ENCODE results near the gene HEBP1.

HEBP1 gene

DNA sequence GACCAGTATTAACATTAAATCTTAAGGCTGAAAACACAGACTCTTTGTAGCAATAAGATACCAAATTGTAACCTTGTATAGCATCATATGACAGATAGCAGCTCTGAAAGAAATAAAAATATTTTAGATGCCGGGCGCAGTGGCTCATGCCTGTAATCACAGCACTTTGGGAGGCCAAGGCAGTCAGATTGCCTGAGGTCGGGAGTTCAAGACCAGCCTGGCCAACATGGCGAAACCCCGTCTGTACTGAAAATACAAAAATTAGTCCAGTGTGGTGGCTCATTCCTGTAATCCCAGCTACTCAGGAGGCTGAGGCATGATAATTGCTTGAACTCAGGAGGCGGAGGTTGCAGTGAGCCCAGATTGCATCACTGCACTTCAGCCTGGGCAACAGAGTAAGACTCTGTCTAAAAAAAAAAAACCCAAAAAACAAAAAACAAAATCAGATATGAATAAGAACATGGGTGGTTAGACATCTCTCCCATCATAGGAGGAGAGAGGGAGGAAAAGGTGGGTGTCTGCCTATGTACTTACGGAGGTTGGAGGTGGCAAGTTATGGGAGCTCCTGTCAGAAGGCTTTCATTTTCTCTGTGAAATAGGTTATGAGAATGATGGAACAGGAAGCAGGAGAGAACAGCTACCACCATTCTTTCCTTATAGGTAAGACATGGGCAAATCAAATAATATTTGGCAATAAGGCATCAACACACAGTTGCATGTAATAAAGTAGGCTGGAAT, 7.6 kb upstream of the HEBP1 start:
- H3K23ac ChIP-seq (ENCODE audit: low read length), result no peak overlapping the region
- H3K79me2 ChIP-seq (ENCODE audit: control insufficient read depth, insufficient read depth, low read length, poor library complexity), result no peaks in the 10 kb centered on the region
- H2BK12ac ChIP-seq (ENCODE audit: low read length), result no peak overlapping the region
- H4K12ac ChIP-seq (ENCODE audit: low read depth, low read length), result no peak overlapping the region
- no CpG with 5 or more reads among the region's 7 CpGs for WGBS (ENCODE audit: extremely low coverage, insufficient coverage, insufficient read length)
- H3K36me3 ChIP-seq (ENCODE audit: control insufficient read depth in 1 of 2, insufficient read depth in 2 of 2, low read length in 2 of 2), result no peaks in the 10 kb centered on the region
- peak; percentile 63 to 70 for DNase-seq
- H3K18ac ChIP-seq (ENCODE audit: low read length), result no peak overlapping the region
- no peaks in the 10 kb centered on the region for H3K79me1 ChIP-seq (ENCODE audit: low read length)
- no peak overlapping the region for H3K27ac ChIP-seq (ENCODE audit: low read depth, low read length)
- no peak overlapping the region for H4K8ac ChIP-seq (ENCODE audit: low read depth, low read length)
- H3K4ac ChIP-seq (ENCODE audit: low read depth, low read length), result no peak overlapping the region
- H4K91ac ChIP-seq (ENCODE audit: low read depth, low read length), result no peak overlapping the region
- H2AFZ ChIP-seq (ENCODE audit: insufficient read depth, low read length, poor library complexity), result no peak overlapping the region
- H3K9ac ChIP-seq (ENCODE audit: low read length), result no peak overlapping the region
- no peak overlapping the region for H2BK5ac ChIP-seq (ENCODE audit: low read depth, low read length, poor library complexity)
- H3K4me2 ChIP-seq (ENCODE audit: low read length), result no peak overlapping the region
- no peak overlapping the region for H3K4me3 ChIP-seq (ENCODE audit: low read depth, low read length)
- no peaks in the 10 kb centered on the region for H3K9me3 ChIP-seq (ENCODE audit: insufficient read depth, low read depth, low read length)
- H2AK5ac ChIP-seq (ENCODE audit: low read length), result no peak overlapping the region
- no peak overlapping the region for H3K14ac ChIP-seq (ENCODE audit: low read length)
- H3K4me1 ChIP-seq (ENCODE audit: control insufficient read depth in 1 of 2, insufficient read depth in 2 of 2, low read length in 2 of 2), result peaks cover 0 to 2% of the 10 kb centered on the region in 2 experiments
- no peaks in the 10 kb centered on the region for H3K27me3 ChIP-seq (ENCODE audit: insufficient read depth, low read length)
- H2BK120ac ChIP-seq (ENCODE audit: insufficient read depth, low read length, poor library complexity), result no peak overlapping the region

- Histone ChIP-seq H2BK5ac (ENCODE audit: low read depth, low read length, poor library complexity) (no peak overlapping the region), H3K14ac (ENCODE audit: low read length) (no peak overlapping the region), H3K9me3 (ENCODE audit: insufficient read depth, low read depth, low read length) (no peaks in the 10 kb centered on the region), H2BK120ac (ENCODE audit: insufficient read depth, low read length, poor library complexity) (no peak overlapping the region), H3K4ac (ENCODE audit: low read depth, low read length) (no peak overlapping the region), H3K79me1 (ENCODE audit: low read length) (peaks cover 5% of the 10 kb centered on the region), H3K18ac (ENCODE audit: low read length) (no peak overlapping the region), H3K4me3 (ENCODE audit: low read depth, low read length) (no peak overlapping the region), H3K27ac (ENCODE audit: low read depth, low read length) (no peak overlapping the region), H3K4me1 (ENCODE audit: control insufficient read depth in 1 of 2, insufficient read depth in 2 of 2, low read length in 2 of 2) (peaks cover 9 to 10% of the 10 kb centered on the region in 2 experiments), H2AK5ac (ENCODE audit: low read length) (no peak overlapping the region), H2AFZ (ENCODE audit: insufficient read depth, low read length, poor library complexity) (no peak overlapping the region), H3K4me2 (ENCODE audit: low read length) (no peak overlapping the region), H2BK12ac (ENCODE audit: low read length) (no peak overlapping the region), H3K9ac (ENCODE audit: low read length) (no peak overlapping the region), H3K23ac (ENCODE audit: low read length) (no peak overlapping the region), H3K79me2 (ENCODE audit: control insufficient read depth, insufficient read depth, low read length, poor library complexity) (peaks cover 3% of the 10 kb centered on the region), H4K8ac (ENCODE audit: low read depth, low read length) (no peak overlapping the region), H3K36me3 (ENCODE audit: control insufficient read depth in 1 of 2, insufficient read depth in 2 of 2, low read length in 2 of 2) (peaks cover 0 to 4% of the 10 kb centered on the region in 2 experiments), H4K91ac (ENCODE audit: low read depth, low read length) (no peak overlapping the region), H3K27me3 (ENCODE audit: insufficient read depth, low read length) (no peaks in the 10 kb centered on the region), H4K12ac (ENCODE audit: low read depth, low read length) (no peak overlapping the region)
- no peak for DNase-seq
- no CpG with 5 or more reads among the region's 2 CpGs for WGBS (ENCODE audit: extremely low coverage, insufficient coverage, insufficient read length)
Measured at GRCh38 chr12:13005649-13006048, 5.6 kb upstream of the HEBP1 start.

GRCh38 chr12:13004986-13005385, 4.9 kb upstream of the HEBP1 start:
- Histone ChIP-seq H3K23ac (ENCODE audit: low read length) (no peak overlapping the region), H4K91ac (ENCODE audit: low read depth, low read length) (no peak overlapping the region), H3K14ac (ENCODE audit: low read length) (no peak overlapping the region), H3K9me3 (ENCODE audit: insufficient read depth, low read depth, low read length) (no peaks in the 10 kb centered on the region), H3K79me1 (ENCODE audit: low read length) (peaks cover 10% of the 10 kb centered on the region), H3K4me2 (ENCODE audit: low read length) (no peak overlapping the region), H4K8ac (ENCODE audit: low read depth, low read length) (no peak overlapping the region), H4K12ac (ENCODE audit: low read depth, low read length) (no peak overlapping the region), H3K4me3 (ENCODE audit: low read depth, low read length) (no peak overlapping the region), H3K18ac (ENCODE audit: low read length) (no peak overlapping the region), H2BK5ac (ENCODE audit: low read depth, low read length, poor library complexity) (no peak overlapping the region), H3K4ac (ENCODE audit: low read depth, low read length) (no peak overlapping the region), H2AK5ac (ENCODE audit: low read length) (no peak overlapping the region), H3K27me3 (ENCODE audit: insufficient read depth, low read length) (no peaks in the 10 kb centered on the region), H2AFZ (ENCODE audit: insufficient read depth, low read length, poor library complexity) (no peak overlapping the region), H2BK12ac (ENCODE audit: low read length) (no peak overlapping the region), H3K4me1 (ENCODE audit: control insufficient read depth in 1 of 2, insufficient read depth in 2 of 2, low read length in 2 of 2) (peaks cover 9 to 10% of the 10 kb centered on the region in 2 experiments), H3K27ac (ENCODE audit: low read depth, low read length) (no peak overlapping the region), H3K79me2 (ENCODE audit: control insufficient read depth, insufficient read depth, low read length, poor library complexity) (peaks cover 3% of the 10 kb centered on the region), H3K9ac (ENCODE audit: low read length) (no peak overlapping the region), H2BK120ac (ENCODE audit: insufficient read depth, low read length, poor library complexity) (no peak overlapping the region), H3K36me3 (ENCODE audit: control insufficient read depth in 1 of 2, insufficient read depth in 2 of 2, low read length in 2 of 2) (peaks cover 0 to 4% of the 10 kb centered on the region in 2 experiments)
- DNase-seq, result no peak
- no CpG with 5 or more reads among the region's 3 CpGs for WGBS (ENCODE audit: extremely low coverage, insufficient coverage, insufficient read length)

GRCh38 chr12:13004361-13004760, 4.3 kb upstream of the HEBP1 start:
- Histone ChIP-seq H2BK5ac (ENCODE audit: low read depth, low read length, poor library complexity) (no peak overlapping the region), H3K79me1 (ENCODE audit: low read length) (peaks cover 14% of the 10 kb centered on the region), H4K12ac (ENCODE audit: low read depth, low read length) (no peak overlapping the region), H3K79me2 (ENCODE audit: control insufficient read depth, insufficient read depth, low read length, poor library complexity) (peaks cover 7% of the 10 kb centered on the region), H3K4me3 (ENCODE audit: low read depth, low read length) (no peak overlapping the region), H3K27ac (ENCODE audit: low read depth, low read length) (no peak overlapping the region), H4K8ac (ENCODE audit: low read depth, low read length) (no peak overlapping the region), H2AK5ac (ENCODE audit: low read length) (no peak overlapping the region), H3K36me3 (ENCODE audit: control insufficient read depth in 1 of 2, insufficient read depth in 2 of 2, low read length in 2 of 2) (peaks cover 0 to 4% of the 10 kb centered on the region in 2 experiments), H3K4me1 (ENCODE audit: control insufficient read depth in 1 of 2, insufficient read depth in 2 of 2, low read length in 2 of 2) (peaks cover 9 to 10% of the 10 kb centered on the region in 2 experiments), H3K4ac (ENCODE audit: low read depth, low read length) (no peak overlapping the region), H2BK12ac (ENCODE audit: low read length) (no peak overlapping the region), H3K27me3 (ENCODE audit: insufficient read depth, low read length) (no peaks in the 10 kb centered on the region), H4K91ac (ENCODE audit: low read depth, low read length) (no peak overlapping the region), H3K14ac (ENCODE audit: low read length) (no peak overlapping the region), H3K23ac (ENCODE audit: low read length) (no peak overlapping the region), H3K9ac (ENCODE audit: low read length) (no peak overlapping the region), H2AFZ (ENCODE audit: insufficient read depth, low read length, poor library complexity) (no peak overlapping the region), H3K18ac (ENCODE audit: low read length) (no peak overlapping the region), H3K4me2 (ENCODE audit: low read length) (no peak overlapping the region), H2BK120ac (ENCODE audit: insufficient read depth, low read length, poor library complexity) (no peak overlapping the region), H3K9me3 (ENCODE audit: insufficient read depth, low read depth, low read length) (no peaks in the 10 kb centered on the region)
- no CpG with 5 or more reads among the region's 3 CpGs for WGBS (ENCODE audit: extremely low coverage, insufficient coverage, insufficient read length)
- no peak for DNase-seq
